Stimulated activated naive B cell treated with anti-CD40 and anti-IgM and Interleukin-4, amounts not matched to agents 10 μg/mL and 1 μg/mL and 100 μg/mL, for 72 hours (primary cell): ENCODE results near the gene CCDC188.

Source experiments
- ATAC-seq, 2 donors: fragments of 150-1000 bp; cut with Tn5 transposase; replicated peaks; 2 replicates each; pipeline ENCODE4 v1.10.0; 2021; ENCODE audit warnings: moderate library complexity in 1 of 2
- DNase-seq: peaks from one replicate; pipeline ENCODE4 v3.0.0; 2021
- H3K27ac Mint-ChIP-seq: one replicate; pipeline ENCODE4 v1.8.0; 2022; ENCODE audit warnings: mild to moderate bottlenecking, mixed read lengths
- H3K27me3 Mint-ChIP-seq, 2 donors: one replicate each; pipeline ENCODE4 v1.8.0; 2022; ENCODE audit warnings: mixed read lengths in 2 of 2
- H3K36me3 Mint-ChIP-seq, 2 donors: one replicate each; pipeline ENCODE4 v1.8.0; 2022; ENCODE audit warnings: mixed read lengths in 2 of 2, mild to moderate bottlenecking in 1 of 2
- H3K4me1 Mint-ChIP-seq, 2 donors: one replicate each; pipeline ENCODE4 v1.8.0; 2022; ENCODE audit warnings: mixed read lengths in 2 of 2, mild to moderate bottlenecking in 1 of 2
- H3K4me3 Mint-ChIP-seq, 2 donors: one replicate each; pipeline ENCODE4 v1.8.0; 2022; ENCODE audit warnings: mild to moderate bottlenecking in 2 of 2, mixed read lengths in 2 of 2, moderate library complexity in 1 of 2
- H3K9me3 Mint-ChIP-seq, 2 donors: one replicate each; pipeline ENCODE4 v1.8.0; 2022; ENCODE audit warnings: mixed read lengths in 2 of 2, mild to moderate bottlenecking in 1 of 2

The CCDC188 gene

DNA sequence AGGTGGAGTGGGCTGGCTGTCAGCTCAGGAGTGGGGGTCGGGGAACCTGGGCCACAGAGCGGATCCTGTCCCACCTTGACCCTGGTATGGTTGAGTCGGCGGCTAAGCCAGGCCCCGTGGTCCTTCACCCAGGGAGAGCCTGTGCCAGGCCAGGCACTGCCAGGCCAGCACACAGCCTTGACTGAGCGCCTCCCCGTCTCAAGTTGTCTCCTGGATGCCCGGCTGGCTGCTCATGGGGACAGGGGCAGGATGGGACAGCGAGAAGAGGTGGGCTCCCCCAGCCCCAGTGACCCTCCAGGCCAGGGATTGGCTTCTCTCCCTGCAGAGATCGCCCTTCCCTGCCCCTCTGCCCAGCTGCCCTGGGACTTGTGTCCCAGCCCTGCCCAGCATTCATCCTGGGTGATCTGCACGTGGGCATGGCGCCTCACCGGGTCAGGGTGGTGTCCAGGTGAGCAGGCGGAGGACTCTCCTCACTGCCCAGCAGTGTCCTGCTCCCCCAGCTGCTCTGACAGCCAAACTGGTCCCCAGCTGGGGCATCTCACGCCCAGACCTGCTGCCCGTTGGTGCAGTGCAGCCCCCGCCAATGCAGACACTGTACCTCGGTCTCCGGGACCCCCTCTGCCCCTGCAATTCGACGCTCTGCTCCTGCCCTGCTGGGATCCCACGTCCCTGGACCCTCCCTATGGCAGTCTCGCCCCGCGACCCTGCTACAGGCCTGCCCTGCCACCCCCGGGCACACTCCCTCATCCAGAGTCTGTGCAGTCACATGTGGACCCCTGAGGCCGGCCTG lies 28.8 kb upstream of the CCDC188 start:
- Mint-ChIP-seq H3K4me3 (no peak overlapping the region), H3K4me1 (peaks cover 0 to 2% of the 10 kb centered on the region in 2 donors)

DNA sequence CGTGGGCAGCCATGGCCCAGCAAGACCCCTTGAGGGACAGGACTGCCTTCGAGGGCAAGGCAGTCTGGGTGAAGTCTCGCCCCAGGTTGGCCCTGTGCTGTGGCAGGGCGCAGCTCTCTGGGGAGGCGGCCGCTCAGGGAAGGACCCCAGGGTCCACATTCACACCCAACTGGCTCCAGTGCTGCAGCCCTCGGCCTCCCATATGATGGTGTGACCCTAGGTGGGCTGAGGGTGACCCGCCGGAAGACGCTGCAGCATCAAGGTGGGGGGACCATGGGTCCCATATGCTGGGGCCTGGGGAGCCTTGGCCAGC lies 28.0 kb upstream of the CCDC188 start:
- no peak for ATAC-seq
- Mint-ChIP-seq H3K27ac (no peak overlapping the region), H3K27me3 (peaks cover 0 to 6% of the 10 kb centered on the region in 2 donors), H3K9me3 (no peaks in the 10 kb centered on the region), H3K4me1 (peaks cover 0 to 2% of the 10 kb centered on the region in 2 donors), H3K36me3 (no peaks in the 10 kb centered on the region), H3K4me3 (no peak overlapping the region)
- no peak for DNase-seq

More for the DNA sequence above, 28.8 kb upstream of the CCDC188 start:
- Mint-ChIP-seq H3K27me3 (peaks cover 0 to 6% of the 10 kb centered on the region in 2 donors), H3K9me3 (no peaks in the 10 kb centered on the region), H3K36me3 (no peaks in the 10 kb centered on the region), H3K27ac (no peak overlapping the region)
- DNase-seq (no peak), ATAC-seq (no peak)

DNA sequence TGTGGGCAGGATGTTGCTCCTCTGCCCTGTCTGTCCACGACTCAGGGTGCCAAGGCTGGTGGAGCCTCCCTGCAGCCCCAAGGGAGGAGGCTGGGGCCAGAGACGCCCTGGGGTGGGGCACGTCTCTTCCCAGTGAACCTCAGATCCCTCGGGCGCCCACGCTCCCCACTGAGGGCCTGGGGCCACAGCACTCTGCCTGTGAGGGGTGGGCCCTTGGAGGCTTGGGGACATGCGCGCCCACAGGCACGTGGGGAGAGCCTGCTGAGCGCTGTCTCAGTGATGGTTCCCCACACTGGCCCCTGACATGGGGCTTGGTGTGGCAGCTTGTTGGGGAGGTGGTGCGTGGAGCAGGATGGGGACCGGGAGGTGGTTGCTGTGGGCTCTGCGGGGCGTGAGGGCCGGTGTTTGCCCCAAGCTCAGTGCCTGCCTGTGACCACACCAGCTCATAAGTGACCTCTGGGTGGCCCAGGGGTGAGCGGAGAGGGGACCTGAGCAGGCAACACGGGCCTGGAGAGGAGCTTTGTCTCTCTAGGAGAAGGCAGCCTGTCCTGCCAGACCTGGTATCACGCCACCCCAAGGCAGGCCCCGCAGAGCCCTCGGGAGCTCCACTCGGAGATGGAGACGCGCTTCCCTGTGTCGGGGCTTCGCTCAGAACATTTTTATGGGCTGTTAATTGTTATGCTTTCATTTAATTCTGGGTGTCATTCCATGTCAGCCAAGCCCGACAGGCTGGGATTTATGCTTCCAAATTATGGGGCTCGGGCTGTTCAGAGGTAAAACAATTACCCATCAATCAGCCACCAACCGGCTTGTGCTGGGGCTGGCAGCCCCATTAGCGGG lies 27.4 kb upstream of the CCDC188 start:
- H3K4me3 Mint-ChIP-seq: no peak overlapping the region
- no peaks in the 10 kb centered on the region for H3K36me3 Mint-ChIP-seq
- H3K4me1 Mint-ChIP-seq: peaks cover 0 to 2% of the 10 kb centered on the region in 2 donors
- H3K9me3 Mint-ChIP-seq: no peaks in the 10 kb centered on the region
- no peak for ATAC-seq
- H3K27ac Mint-ChIP-seq: no peak overlapping the region
- no peak for DNase-seq
- peaks cover 0 to 6% of the 10 kb centered on the region in 2 donors for H3K27me3 Mint-ChIP-seq

DNA sequence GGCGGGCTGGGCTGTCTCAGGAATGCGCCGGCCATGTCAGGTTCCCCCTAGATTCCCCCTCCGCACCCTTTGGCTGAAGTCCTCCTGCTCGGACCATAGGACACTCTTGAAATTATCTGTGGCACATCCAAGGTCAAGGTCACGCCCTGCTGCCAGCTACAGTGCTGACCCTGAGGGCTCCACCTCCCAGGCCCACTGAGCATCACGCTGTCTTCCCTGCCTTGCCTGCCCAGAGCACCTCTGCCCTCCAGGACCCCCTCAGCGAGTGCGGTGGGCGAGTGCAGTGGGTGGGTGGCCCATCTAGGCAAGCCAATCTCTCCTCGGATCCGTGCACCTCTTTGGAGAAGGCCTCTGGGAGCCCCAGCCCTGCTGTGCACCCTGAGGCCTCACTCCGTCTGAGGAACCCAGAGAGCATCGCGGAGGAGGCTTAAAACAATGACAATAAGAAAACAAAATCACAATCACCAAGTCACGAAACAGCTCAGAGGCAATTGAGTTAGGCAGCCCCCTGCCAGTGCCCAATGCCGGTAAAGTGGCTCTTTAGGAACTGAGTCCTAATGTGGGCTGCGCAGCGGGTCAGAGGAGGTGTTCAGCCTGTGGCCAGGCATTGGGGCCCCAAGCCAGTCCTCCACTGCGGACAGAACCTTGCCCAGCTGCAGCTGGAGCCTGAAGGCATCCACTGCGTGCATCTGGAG lies 26.5 kb upstream of the CCDC188 start:
- H3K36me3 Mint-ChIP-seq: no peaks in the 10 kb centered on the region
- peaks cover 0 to 6% of the 10 kb centered on the region in 2 donors for H3K27me3 Mint-ChIP-seq
- H3K27ac Mint-ChIP-seq: no peak overlapping the region
- ATAC-seq (no peak), DNase-seq (no peak)
- peaks cover 0 to 2% of the 10 kb centered on the region in 2 donors for H3K4me1 Mint-ChIP-seq
- no peaks in the 10 kb centered on the region for H3K9me3 Mint-ChIP-seq
- no peak overlapping the region for H3K4me3 Mint-ChIP-seq

DNA sequence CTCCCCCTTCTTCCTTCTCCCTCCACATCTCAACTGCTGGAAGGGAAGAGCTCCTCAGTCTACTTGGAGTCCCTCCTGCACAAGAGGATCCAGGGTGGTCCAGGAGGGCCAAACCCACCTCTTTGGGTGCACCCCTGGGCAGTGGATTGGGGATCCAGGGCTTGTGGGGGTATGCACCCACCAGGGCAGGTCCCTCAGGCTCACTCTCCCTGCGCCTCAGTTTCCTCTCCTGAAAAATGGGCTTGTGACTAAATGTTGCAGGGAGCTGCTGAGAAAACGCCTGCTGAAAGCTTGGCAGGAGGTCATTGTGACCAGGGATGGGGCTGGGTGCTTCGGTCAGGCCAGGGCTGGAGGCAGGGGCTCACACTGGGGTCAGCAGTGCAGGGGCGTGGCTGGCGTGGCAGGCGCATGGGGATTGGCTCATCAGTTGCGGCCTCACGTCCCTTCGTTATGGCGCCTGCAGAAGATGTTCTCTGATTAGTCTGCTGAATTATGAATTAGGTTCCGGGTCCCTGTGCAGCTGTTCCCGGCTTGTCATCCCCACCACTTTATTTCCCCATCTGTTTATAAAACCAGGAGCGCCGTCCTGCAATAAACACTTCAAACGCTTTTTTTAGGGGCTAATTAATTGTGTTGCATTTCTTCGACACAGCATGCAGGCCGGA lies 25.7 kb upstream of the CCDC188 start:
- ATAC-seq: no peak
- no peak for DNase-seq
- Mint-ChIP-seq H3K4me3 (no peak overlapping the region), H3K36me3 (no peaks in the 10 kb centered on the region), H3K27me3 (peaks cover 0 to 6% of the 10 kb centered on the region in 2 donors), H3K9me3 (no peaks in the 10 kb centered on the region), H3K27ac (no peak overlapping the region), H3K4me1 (peaks cover 0 to 2% of the 10 kb centered on the region in 2 donors)

DNA sequence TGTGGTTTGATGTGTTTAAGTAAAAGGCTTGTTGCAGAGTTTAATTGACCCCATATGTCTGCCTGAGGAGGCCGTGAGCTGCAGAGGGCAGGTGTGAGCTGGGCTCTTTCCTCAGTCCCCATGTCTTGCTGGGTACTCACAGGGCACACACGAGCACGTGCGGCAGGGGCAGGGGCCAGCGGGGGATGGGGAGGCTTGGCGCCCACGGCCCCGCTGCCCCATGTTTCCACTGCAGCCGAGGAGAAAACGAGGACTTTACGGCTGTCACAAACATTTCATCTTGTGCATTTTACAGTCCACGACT lies 24.7 kb upstream of the CCDC188 start:
- peak in 1 of 2 donors; percentile 10 for ATAC-seq
- peaks cover 1 to 6% of the 10 kb centered on the region in 2 donors for H3K27me3 Mint-ChIP-seq

DNA sequence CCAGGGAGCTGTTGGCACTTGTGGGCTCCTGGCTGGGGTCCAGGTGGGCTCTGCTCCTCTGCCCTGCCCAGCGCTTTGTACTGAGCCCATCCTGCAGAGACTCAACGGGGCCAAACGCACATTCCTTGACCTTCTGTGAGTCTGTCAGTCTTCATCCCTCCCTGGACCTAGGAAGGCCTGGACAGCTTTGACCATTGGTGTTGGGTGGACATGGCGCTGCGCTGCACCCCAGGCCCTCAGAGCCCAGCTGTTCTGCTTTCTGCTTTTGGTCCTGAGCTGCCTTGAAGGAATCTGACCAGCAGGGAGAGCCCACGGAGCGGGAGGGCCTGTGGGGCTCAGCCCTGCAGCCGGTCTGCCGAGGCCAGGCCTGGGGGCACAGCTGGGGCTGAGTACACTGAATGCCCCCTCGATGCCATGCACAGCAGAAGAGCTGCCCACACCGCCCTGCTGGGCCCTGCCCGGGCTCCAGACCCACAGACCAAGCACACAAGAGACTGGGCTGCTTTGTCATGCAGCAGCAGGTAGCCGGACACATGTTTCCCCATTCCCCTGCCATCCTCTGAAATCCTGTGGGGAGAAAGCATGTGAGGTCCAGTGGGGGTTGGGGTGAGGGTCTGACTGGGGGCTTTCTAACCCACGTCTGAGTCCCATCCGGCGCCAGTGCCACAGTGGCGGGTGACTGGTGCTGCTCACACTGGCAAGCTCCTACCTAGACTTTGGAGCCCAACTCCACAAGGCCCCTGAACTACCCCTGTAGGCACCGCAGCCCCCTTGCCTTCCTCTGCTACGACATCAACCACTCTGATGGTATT lies 24.1 kb upstream of the CCDC188 start:
- DNase-seq (no peak), ATAC-seq (peak in 1 of 2 donors; percentile 6)
- Mint-ChIP-seq H3K4me3 (no peak overlapping the region), H3K9me3 (no peaks in the 10 kb centered on the region), H3K4me1 (peaks cover 0 to 2% of the 10 kb centered on the region in 2 donors), H3K36me3 (no peaks in the 10 kb centered on the region), H3K27ac (no peak overlapping the region), H3K27me3 (peaks cover 4 to 6% of the 10 kb centered on the region in 2 donors)

More for the DNA sequence above, 24.7 kb upstream of the CCDC188 start:
- peaks cover 0 to 2% of the 10 kb centered on the region in 2 donors for H3K4me1 Mint-ChIP-seq
- H3K4me3 Mint-ChIP-seq: no peak overlapping the region
- no peak overlapping the region for H3K27ac Mint-ChIP-seq
- DNase-seq: no peak
- no peaks in the 10 kb centered on the region for H3K36me3 Mint-ChIP-seq
- no peaks in the 10 kb centered on the region for H3K9me3 Mint-ChIP-seq

DNA sequence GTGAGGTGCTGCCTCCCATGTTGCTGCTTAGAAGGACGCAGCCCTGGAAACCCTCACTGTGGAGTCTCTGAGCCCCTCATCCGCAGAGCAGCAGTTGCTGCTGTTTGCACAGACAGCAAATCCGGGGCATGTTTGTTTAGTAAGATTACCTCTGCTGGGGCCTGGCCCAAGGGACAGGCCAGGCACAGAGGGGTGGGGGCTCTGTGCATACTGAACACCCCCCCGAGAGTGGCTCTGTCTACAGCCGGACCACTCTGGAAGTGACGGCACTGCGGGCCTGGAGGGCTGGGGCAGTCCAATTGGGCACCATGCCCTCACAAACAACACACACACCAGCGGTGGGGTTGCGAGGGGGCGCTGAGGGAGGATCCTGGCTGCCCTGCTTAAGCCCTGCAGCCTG lies 22.9 kb upstream of the CCDC188 start:
- Mint-ChIP-seq H3K27me3 (peaks cover 4 to 6% of the 10 kb centered on the region in 2 donors), H3K9me3 (no peaks in the 10 kb centered on the region), H3K27ac (no peak overlapping the region), H3K4me1 (no peaks in the 10 kb centered on the region), H3K4me3 (no peak overlapping the region), H3K36me3 (no peaks in the 10 kb centered on the region)
- ATAC-seq: no peak
- DNase-seq: no peak

DNA sequence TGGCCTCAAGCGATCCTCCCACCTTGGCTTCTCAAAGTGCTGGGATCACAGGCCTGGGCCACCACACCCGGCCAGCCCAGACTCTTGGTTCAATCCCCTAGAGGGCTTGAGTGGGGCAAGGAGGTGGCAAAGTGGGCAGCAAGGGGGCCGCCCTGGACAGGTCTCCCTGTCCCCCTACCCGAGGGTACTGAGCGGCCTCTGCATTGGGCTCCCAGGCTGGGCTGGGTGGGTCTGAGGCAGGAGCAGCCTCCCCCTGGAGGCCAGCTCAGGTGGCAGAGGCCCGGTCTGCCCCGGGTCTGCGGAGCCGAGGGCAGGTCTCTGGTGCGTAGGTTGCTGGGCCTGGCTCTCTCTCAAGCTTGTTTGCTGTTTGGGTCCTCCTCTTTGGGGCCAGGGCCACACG lies 22.4 kb upstream of the CCDC188 start:
- DNase-seq (no peak), ATAC-seq (no peak)
- H3K27ac Mint-ChIP-seq: no peak overlapping the region
- H3K36me3 Mint-ChIP-seq: no peaks in the 10 kb centered on the region
- peaks cover 4% of the 10 kb centered on the region in 2 donors for H3K27me3 Mint-ChIP-seq
- no peak overlapping the region for H3K4me3 Mint-ChIP-seq
- no peaks in the 10 kb centered on the region for H3K4me1 Mint-ChIP-seq
- no peaks in the 10 kb centered on the region for H3K9me3 Mint-ChIP-seq

DNA sequence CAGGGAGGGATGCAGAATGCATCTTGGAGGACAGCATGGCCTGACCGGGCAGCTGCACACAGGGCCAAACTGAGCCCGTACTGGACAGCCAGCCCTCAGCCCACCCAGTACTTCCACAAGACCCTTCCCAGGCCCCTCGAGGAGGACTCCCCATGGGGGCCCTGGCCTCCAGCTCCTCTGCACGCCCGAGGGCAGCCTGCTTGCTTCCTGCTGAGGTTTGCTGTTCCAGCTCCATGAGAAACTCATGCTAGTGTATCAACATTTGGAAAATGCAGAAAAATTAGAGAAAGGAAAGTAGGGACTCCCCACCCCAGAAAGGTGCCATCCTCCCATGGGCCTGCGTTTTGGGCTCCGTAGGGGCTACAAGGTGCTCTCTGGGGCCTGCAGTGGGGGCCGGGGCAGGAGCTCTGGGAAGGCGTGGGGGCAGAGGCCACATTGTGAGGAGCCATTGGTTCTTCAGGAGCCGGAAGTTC lies 21.3 kb upstream of the CCDC188 start:
- H3K4me1 Mint-ChIP-seq: no peaks in the 10 kb centered on the region
- DNase-seq: no peak
- H3K27me3 Mint-ChIP-seq: peaks cover 0 to 4% of the 10 kb centered on the region in 2 donors
- no peak for ATAC-seq
- H3K9me3 Mint-ChIP-seq: no peaks in the 10 kb centered on the region
- no peak overlapping the region for H3K27ac Mint-ChIP-seq
- no peak overlapping the region for H3K4me3 Mint-ChIP-seq
- H3K36me3 Mint-ChIP-seq: no peaks in the 10 kb centered on the region

DNA sequence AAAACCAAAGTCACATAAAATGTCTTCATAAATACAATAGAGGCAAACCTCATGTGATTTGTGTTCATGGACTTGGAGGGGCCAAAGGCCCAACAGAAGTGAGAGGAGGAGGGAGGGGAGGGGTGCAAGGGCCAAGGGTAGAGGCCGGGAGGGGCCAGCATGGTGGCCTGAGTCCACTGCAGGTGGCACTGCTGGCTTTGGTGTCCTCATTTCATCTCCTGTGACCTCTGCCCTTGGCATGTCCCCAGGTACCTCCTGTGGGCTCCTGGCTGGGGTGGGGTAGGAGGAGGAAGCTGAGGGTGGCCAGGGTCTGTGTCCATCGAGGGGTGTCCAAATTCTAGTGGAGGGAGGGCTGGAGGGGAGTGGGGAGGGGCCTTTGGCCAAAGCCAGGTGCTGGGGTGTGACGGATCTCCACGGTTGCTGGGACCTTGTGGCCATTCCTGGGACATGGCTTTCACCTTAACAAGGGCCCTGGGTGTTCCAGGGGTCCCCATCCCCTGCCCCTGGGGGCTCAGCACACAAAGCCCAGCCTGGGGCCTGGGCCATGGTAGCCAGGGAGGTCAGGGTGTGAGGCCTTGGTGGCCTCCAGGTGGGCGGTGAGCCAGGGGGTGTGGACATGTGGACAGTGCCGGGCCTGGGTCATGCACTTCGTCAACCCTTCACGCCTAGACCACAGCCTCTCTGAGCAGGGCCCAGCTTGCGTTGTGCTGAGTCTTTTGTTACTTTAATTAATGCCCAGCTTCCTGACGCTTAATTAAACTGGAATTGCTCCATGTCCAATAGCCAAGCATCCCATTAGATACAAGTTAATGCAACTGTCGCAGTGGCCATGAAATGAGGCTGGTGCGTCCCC lies 20.7 kb upstream of the CCDC188 start:
- no peaks in the 10 kb centered on the region for H3K4me1 Mint-ChIP-seq
- H3K4me3 Mint-ChIP-seq: no peak overlapping the region
- no peak for DNase-seq
- H3K36me3 Mint-ChIP-seq: no peaks in the 10 kb centered on the region
- H3K27ac Mint-ChIP-seq: no peak overlapping the region
- no peak for ATAC-seq
- no peaks in the 10 kb centered on the region for H3K9me3 Mint-ChIP-seq
- H3K27me3 Mint-ChIP-seq: peaks cover 0 to 4% of the 10 kb centered on the region in 2 donors

DNA sequence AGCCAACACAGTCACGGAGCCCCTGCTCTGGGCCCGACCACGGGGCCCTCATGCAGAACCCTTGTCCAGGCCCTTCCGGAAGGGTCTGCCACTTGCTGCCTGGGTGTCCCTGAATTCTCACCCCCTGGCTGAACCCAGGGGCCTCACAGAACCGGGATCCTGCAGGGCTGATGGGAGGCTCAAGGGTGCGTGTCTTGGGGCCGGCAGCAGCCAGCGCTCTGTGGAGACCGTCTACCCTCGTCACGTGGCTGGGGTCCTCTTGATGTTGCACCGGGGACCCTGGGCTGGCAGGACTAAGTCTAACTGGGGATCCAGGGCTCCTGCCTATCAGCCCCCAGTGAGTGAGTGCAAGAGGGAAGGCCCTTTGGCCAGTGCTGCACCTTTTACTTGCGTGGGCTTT lies 19.3 kb upstream of the CCDC188 start:
- Mint-ChIP-seq H3K27ac (no peak overlapping the region), H3K36me3 (no peaks in the 10 kb centered on the region), H3K4me3 (no peak overlapping the region), H3K9me3 (no peaks in the 10 kb centered on the region), H3K4me1 (no peaks in the 10 kb centered on the region), H3K27me3 (peaks cover 0 to 4% of the 10 kb centered on the region in 2 donors)
- ATAC-seq: no peak
- no peak for DNase-seq
